ENCODE data around the gene CYFIP1.

CYFIP1 gene

DNA sequence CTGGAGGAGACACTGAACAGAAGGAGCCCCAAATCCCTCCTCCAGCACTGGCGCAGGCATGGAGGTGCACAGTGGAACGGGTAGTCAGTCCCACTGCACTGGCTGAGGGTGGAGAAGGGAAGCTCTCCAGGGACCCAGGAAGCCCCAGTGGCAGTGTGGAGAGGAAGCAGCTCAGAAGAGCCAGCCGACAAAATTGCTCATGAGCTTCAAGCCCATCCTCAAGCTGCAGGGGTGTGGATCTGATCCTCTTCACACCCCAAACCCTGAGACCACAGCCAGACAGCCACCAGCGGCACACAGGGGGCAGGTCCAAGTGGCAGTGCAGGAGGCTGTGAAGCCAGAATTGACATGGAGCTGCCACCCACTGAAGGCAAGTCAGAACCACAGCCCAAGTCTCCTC lies 32.1 kb downstream of the CYFIP1 start:
- Mint-ChIP-seq H3K9me3 (no peaks in the 10 kb centered on the region), H3K4me3 (no peak overlapping the region), H3K4me1 (ENCODE audit: low read depth) (peaks cover 12% of the 10 kb centered on the region), H3K27ac (no peak overlapping the region), H3K36me3 (ENCODE audit: low read depth) (peaks cover 4% of the 10 kb centered on the region), H3K27me3 (ENCODE audit: low read depth) (no peaks in the 10 kb centered on the region)

DNA sequence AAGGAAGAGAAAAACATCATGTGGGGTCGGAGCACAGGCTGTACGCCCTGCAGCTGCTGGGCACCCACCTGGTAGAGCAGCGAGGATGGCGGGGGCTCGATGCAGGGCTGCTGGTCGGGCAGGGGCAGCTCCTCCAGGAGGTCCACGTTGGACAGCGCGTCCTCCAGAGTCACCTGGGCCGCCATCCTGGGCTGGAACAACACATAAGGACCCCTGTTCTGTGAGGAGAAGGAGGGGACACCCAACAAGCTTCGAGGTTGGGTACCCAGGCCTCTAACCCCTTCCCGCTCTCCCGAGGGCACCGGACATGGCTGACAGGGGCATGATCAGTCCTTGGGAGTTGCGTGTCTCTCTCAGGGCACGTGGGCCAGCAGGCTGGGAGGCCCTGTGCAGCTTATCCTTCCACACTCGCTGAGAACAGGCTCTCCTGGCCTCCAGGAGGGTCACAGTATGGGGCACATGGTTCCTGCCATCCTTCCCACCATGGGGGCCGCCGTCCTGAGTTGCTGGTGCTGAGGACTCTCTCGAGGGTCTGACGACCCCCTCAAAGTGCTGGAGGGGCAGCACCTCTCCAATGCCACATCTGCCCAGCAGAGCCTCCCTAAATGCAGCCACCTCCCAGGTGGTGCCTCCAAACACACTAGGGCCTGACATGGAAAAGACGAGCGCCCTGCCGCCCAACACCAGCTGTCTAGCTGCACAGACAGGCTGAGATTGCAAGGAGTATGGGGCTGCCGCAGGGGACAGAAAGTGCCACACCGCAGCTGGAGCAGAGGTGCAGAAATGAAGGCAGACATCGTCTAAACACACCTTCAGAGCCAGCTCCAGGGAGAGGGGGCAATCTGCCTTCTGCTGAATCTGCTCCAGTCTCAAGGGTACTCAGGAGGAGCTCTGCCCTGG lies 32.8 kb downstream of the CYFIP1 start:
- peaks cover 12% of the 10 kb centered on the region for H3K4me1 Mint-ChIP-seq (ENCODE audit: low read depth)
- no peak overlapping the region for H3K27ac Mint-ChIP-seq
- peaks cover 4% of the 10 kb centered on the region for H3K36me3 Mint-ChIP-seq (ENCODE audit: low read depth)
- no peaks in the 10 kb centered on the region for H3K9me3 Mint-ChIP-seq
- H3K27me3 Mint-ChIP-seq (ENCODE audit: low read depth), result no peaks in the 10 kb centered on the region
- H3K4me3 Mint-ChIP-seq, result no peak overlapping the region

GRCh38 chr15:22945071-22945470 lies 35.1 kb downstream of the CYFIP1 start:
- no peak overlapping the region for H3K27ac Mint-ChIP-seq
- peaks cover 4% of the 10 kb centered on the region for H3K36me3 Mint-ChIP-seq (ENCODE audit: low read depth)
- H3K27me3 Mint-ChIP-seq (ENCODE audit: low read depth), result no peaks in the 10 kb centered on the region
- H3K9me3 Mint-ChIP-seq, result no peaks in the 10 kb centered on the region
- peaks cover 12% of the 10 kb centered on the region for H3K4me1 Mint-ChIP-seq (ENCODE audit: low read depth)
- no peak overlapping the region for H3K4me3 Mint-ChIP-seq

- H3K36me3 Mint-ChIP-seq (ENCODE audit: low read depth), result peaks cover 4% of the 10 kb centered on the region
- no peaks in the 10 kb centered on the region for H3K9me3 Mint-ChIP-seq
- H3K27me3 Mint-ChIP-seq (ENCODE audit: low read depth), result no peaks in the 10 kb centered on the region
- no peak overlapping the region for H3K4me3 Mint-ChIP-seq
- H3K27ac Mint-ChIP-seq, result no peak overlapping the region
- peaks cover 12% of the 10 kb centered on the region for H3K4me1 Mint-ChIP-seq (ENCODE audit: low read depth)
Measured at GRCh38 chr15:22944651-22945050, 35.5 kb downstream of the CYFIP1 start.

DNA sequence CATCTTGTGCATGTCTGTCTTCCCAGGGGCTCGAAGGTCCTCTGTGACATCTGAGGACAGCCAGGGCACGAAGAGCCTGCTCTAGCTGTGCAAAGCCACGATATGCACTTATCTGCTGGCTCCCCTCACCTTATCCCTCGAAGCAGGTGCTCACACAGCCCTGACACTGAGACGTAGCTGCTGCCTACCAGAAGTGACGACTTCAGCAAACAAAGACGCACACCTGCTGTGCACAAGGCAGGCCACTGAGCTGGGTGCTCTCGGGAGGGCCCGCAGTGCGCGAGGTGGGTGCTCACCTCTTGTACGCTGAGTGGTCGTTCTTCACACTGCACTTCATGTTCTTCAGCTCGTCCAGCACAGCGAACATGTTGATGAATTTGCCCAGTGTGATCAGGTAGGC lies 37.3 kb downstream of the CYFIP1 start:
- Mint-ChIP-seq H3K27me3 (ENCODE audit: low read depth) (no peaks in the 10 kb centered on the region), H3K4me1 (ENCODE audit: low read depth) (no peaks in the 10 kb centered on the region)

DNA sequence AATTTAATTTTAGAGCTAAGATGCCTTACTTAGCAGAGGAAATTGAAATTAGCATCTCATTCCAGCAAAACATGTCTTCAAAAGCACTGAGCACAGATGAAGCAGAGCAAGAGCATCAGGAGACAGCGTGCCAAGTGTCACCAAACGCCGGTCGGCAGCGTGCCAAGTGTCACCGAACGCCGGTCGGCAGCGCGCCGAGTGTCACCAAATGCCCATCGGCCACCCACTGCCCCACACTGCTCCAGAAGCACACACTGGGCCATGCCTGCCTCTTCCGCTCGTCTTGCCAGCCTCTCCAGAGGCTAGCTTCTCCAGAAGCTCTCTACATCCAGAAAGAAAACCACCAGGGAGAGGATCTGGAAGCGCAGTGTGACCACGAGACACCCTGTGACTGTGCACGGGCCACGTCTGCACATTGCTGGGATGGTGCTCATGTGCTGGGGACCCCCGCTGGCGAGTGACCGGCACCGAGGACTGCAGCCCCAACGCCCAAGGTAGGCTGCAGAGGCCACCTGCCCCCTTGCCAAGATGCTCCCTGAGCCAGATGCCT lies 37.8 kb downstream of the CYFIP1 start:
- Mint-ChIP-seq H3K4me3 (no peak overlapping the region), H3K36me3 (ENCODE audit: low read depth) (peaks cover 4% of the 10 kb centered on the region), H3K9me3 (no peaks in the 10 kb centered on the region), H3K27me3 (ENCODE audit: low read depth) (no peaks in the 10 kb centered on the region), H3K4me1 (ENCODE audit: low read depth) (no peaks in the 10 kb centered on the region), H3K27ac (no peak overlapping the region)

More for the DNA sequence above, 37.3 kb downstream of the CYFIP1 start:
- H3K27ac Mint-ChIP-seq, result no peak overlapping the region
- no peak overlapping the region for H3K4me3 Mint-ChIP-seq
- H3K9me3 Mint-ChIP-seq, result no peaks in the 10 kb centered on the region
- peaks cover 4% of the 10 kb centered on the region for H3K36me3 Mint-ChIP-seq (ENCODE audit: low read depth)

GRCh38 chr15:22941179-22941578 lies 39.0 kb downstream of the CYFIP1 start:
- H3K27ac Mint-ChIP-seq, result no peak overlapping the region
- H3K27me3 Mint-ChIP-seq (ENCODE audit: low read depth), result no peaks in the 10 kb centered on the region
- no peak overlapping the region for H3K4me3 Mint-ChIP-seq
- peaks cover 9% of the 10 kb centered on the region for H3K4me1 Mint-ChIP-seq (ENCODE audit: low read depth)
- peaks cover 4% of the 10 kb centered on the region for H3K36me3 Mint-ChIP-seq (ENCODE audit: low read depth)
- H3K9me3 Mint-ChIP-seq, result no peaks in the 10 kb centered on the region

GRCh38 chr15:22939652-22940061 lies 40.5 kb downstream of the CYFIP1 start:
- peaks cover 11% of the 10 kb centered on the region for H3K4me1 Mint-ChIP-seq (ENCODE audit: low read depth)
- H3K9me3 Mint-ChIP-seq, result no peaks in the 10 kb centered on the region
- no peak overlapping the region for H3K27ac Mint-ChIP-seq
- H3K27me3 Mint-ChIP-seq (ENCODE audit: low read depth), result no peaks in the 10 kb centered on the region
- H3K4me3 Mint-ChIP-seq, result no peak overlapping the region
- peaks cover 8% of the 10 kb centered on the region for H3K36me3 Mint-ChIP-seq (ENCODE audit: low read depth)

- Mint-ChIP-seq H3K36me3 (ENCODE audit: low read depth) (peaks cover 8% of the 10 kb centered on the region), H3K4me3 (no peak overlapping the region), H3K4me1 (ENCODE audit: low read depth) (peaks cover 11% of the 10 kb centered on the region), H3K27ac (no peak overlapping the region), H3K9me3 (no peaks in the 10 kb centered on the region), H3K27me3 (ENCODE audit: low read depth) (no peaks in the 10 kb centered on the region)
Measured at GRCh38 chr15:22939051-22939450, 41.1 kb downstream of the CYFIP1 start.

DNA sequence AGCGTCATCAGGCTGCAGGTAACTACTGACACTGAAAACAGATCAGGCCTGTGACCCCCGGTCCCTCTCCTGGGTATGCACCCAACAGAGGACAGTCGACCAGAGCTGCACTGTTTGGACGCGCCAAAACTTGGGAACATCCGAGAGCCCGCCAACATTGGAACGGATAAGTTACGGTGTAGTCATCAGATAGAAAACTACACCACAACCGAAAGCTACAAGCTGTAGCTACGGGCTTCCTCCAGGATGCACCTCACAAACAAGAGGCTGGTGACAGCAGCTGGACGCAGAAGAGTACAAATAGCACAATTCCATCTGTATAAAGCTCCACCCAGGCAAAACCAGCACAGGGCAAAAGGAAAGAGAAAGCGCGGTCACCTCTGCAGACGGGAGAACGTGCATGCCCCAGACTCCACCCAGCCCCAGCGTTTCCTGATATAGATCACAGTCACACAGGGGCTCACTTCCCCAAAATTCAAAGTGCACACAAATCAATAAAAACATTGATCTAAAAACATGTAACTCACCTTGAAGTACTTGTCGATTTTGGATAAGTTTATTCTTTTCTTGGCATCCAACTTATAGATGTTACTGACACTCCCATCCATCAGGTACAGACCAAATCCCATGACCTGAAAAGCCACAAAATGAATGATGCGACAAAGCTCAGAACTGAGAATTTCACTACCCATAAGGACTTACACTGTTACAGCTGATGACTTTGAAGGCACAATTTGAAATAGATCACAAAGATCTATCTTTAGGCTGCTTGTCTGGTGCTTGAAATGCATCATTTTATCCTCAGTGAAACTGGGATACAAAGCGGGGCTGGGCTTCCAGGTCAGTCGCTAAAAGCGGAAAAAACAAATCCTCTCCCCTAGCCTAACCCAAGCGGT lies 43.3 kb downstream of the CYFIP1 start:
- peaks cover 7% of the 10 kb centered on the region for H3K36me3 Mint-ChIP-seq (ENCODE audit: low read depth)
- H3K27ac Mint-ChIP-seq, result no peak overlapping the region
- H3K9me3 Mint-ChIP-seq, result no peaks in the 10 kb centered on the region
- H3K4me3 Mint-ChIP-seq, result no peak overlapping the region
- no peaks in the 10 kb centered on the region for H3K27me3 Mint-ChIP-seq (ENCODE audit: low read depth)
- H3K4me1 Mint-ChIP-seq (ENCODE audit: low read depth), result peaks cover 11% of the 10 kb centered on the region

DNA sequence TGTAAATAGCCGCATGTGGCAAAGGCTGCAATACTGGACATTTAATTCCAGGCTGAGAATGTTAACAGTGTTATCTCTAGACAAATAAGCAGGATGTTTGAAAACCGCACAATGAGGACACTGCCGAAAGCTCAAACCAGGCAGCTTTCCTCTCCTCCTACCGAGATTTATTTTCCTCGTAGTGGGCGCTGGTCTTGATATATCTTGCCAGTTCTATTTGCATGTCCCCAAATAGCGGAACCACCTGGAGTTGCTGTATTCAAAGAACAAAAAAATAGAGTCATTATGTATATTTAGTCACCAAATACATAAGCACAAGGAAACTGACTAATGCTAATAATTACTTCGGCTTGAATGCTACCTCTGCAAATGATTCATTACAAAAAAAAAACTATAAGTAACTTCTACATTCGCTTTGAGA lies 46.5 kb downstream of the CYFIP1 start:
- Mint-ChIP-seq H3K4me3 (no peak overlapping the region), H3K27me3 (ENCODE audit: low read depth) (no peaks in the 10 kb centered on the region), H3K27ac (no peak overlapping the region), H3K4me1 (ENCODE audit: low read depth) (peaks cover 11% of the 10 kb centered on the region), H3K36me3 (ENCODE audit: low read depth) (peaks cover 7% of the 10 kb centered on the region), H3K9me3 (no peaks in the 10 kb centered on the region)

DNA sequence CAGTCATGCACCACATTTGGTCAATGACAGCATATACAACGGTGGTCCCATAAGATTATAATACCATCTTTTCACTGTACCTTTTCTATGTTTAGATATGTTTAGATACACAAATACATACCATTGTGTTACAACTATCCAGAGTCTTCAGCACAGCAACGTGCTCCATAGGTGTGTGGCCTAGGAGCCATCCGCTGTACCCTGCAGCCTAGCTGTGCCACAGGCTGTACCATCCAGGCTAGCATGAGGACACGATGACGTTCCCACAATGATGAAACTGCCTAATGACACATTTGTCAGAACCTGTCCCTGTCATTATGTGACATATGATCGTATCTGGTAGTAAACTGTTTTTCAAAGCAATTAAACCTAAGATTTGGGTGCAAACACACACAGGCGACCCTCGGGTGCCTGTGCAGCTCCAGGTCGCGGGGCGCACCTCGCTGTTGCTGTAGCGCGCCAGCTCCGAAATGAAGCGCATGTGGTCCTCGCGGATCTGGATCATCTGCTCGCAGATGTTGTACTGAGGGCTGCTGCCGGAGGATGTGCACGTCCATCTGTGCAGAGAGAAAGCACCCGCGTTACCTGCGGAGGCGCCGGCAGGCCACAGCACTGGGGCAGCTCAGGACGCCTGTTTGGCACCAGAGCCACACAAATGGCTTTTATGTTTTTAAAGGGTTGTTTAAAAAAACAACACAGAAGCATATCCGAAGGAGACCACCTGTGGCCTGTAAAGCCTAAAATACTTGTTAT lies 48.2 kb downstream of the CYFIP1 start:
- Mint-ChIP-seq H3K36me3 (ENCODE audit: low read depth) (peaks cover 7% of the 10 kb centered on the region), H3K27me3 (ENCODE audit: low read depth) (no peaks in the 10 kb centered on the region), H3K4me3 (no peak overlapping the region), H3K27ac (no peak overlapping the region), H3K4me1 (ENCODE audit: low read depth) (peaks cover 9% of the 10 kb centered on the region), H3K9me3 (no peaks in the 10 kb centered on the region)

DNA sequence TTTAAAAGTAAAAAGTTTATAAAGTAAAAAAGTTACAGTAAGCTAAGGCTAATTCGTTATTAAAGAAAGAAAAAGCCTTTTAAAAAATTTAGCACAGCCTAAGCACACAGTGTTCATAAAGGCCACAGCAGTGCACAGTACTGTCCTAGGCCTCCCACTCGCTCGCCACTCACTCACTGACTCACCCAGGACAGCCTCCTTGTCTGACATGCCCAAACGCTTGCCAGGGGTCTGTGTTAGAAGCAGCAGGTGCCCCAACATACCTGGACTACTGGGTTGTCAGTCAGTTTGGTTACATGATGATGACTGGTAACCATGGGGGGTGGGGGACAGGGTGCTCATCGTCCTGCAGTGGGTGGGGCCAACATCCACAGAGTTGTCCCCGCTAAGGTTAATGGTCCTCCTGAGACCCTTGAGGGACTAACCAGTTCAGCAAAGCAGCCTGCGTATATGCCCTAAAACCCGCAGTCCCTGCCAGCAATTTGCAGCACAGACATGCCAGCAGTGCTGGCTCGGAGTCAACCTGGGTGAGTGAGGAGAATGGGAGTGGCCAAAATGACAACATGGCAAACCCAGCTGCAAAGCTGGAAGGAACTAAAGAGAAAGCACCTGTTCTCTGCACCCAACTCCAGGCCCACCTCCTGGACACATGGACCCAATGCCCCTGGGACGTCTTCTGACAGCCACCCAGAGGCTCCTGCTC lies 49.2 kb downstream of the CYFIP1 start:
- H3K36me3 Mint-ChIP-seq (ENCODE audit: low read depth), result peaks cover 7% of the 10 kb centered on the region
- H3K9me3 Mint-ChIP-seq, result no peaks in the 10 kb centered on the region
- H3K4me3 Mint-ChIP-seq, result no peak overlapping the region
- H3K27ac Mint-ChIP-seq, result no peak overlapping the region
- H3K27me3 Mint-ChIP-seq (ENCODE audit: low read depth), result no peaks in the 10 kb centered on the region
- H3K4me1 Mint-ChIP-seq (ENCODE audit: low read depth), result no peaks in the 10 kb centered on the region
